GM23248 (cell line): ENCODE results near the gene DENND5A. TPM values are rescaled to one million over a fixed set of nuclear protein-coding genes. Genes with fewer than 3 reads are reported as not detected.

Experiments
- DNase-seq: peaks from one replicate; pipeline ENCODE4 v3.0.0-alpha.2; 2015
- H2AFZ ChIP-seq: fragments of 200-600 bp; sonication (generic); 2 replicates; pipeline ENCODE4 v1.6.1; 2016; ENCODE audit warnings: antibody characterized with exemption
- H3F3A ChIP-seq: fragments of 200-600 bp; sonication (generic); 2 replicates; pipeline ENCODE4 v1.6.1; 2016; ENCODE audit warnings: mild to moderate bottlenecking, antibody characterized with exemption, mixed run types; ENCODE audit not compliant: insufficient read depth
- H3K27ac ChIP-seq: fragments of 200-600 bp; sonication (generic); 2 replicates; pipeline ENCODE4 v1.5.1; 2016; ENCODE audit warnings: mild to moderate bottlenecking
- H3K27me3 ChIP-seq: fragments of 200-600 bp; sonication (generic); replicated peaks from 2 replicates; pipeline ENCODE4 v1.6.1; 2016; ENCODE audit warnings: mild to moderate bottlenecking; ENCODE audit not compliant: insufficient read depth
- H3K36me3 ChIP-seq: fragments of 200-600 bp; sonication (generic); 2 replicates; pipeline ENCODE4 v1.6.1; 2016; ENCODE audit warnings: low read depth, mild to moderate bottlenecking
- H3K4me1 ChIP-seq: fragments of 200-600 bp; sonication (generic); 2 replicates; pipeline ENCODE4 v1.6.1; 2016; ENCODE audit warnings: mild to moderate bottlenecking; ENCODE audit not compliant: insufficient read depth
- H3K4me2 ChIP-seq: fragments of 200-600 bp; sonication (generic); one replicate; pipeline ENCODE4 v1.6.1; 2016; ENCODE audit warnings: mild to moderate bottlenecking; ENCODE audit not compliant: unreplicated experiment
- H3K4me3 ChIP-seq: fragments of 200-600 bp; sonication (generic); 2 replicates; pipeline ENCODE4 v1.5.1; 2016; ENCODE audit warnings: mild to moderate bottlenecking
- H3K79me2 ChIP-seq: fragments of 200-600 bp; sonication (generic); 2 replicates; pipeline ENCODE4 v1.6.1; 2016; ENCODE audit warnings: mild to moderate bottlenecking; ENCODE audit not compliant: insufficient read depth
- H3K9ac ChIP-seq: fragments of 200-600 bp; sonication (generic); 2 replicates; pipeline ENCODE4 v1.6.1; 2016; ENCODE audit warnings: mild to moderate bottlenecking
- H3K9me2 ChIP-seq: fragments of 200-600 bp; sonication (generic); 2 replicates; pipeline ENCODE4 v1.6.1; 2016; ENCODE audit warnings: mixed run types, mild to moderate bottlenecking, moderate library complexity; ENCODE audit not compliant: insufficient read depth
- H3K9me3 ChIP-seq: fragments of 200-600 bp; sonication (generic); one replicate; pipeline ENCODE4 v1.6.1; 2017; ENCODE audit warnings: low read depth
- H4K20me1 ChIP-seq: fragments of 200-600 bp; sonication (generic); 2 replicates; pipeline ENCODE4 v1.6.0; 2016; ENCODE audit not compliant: insufficient read depth
- EZH2 ChIP-seq: fragments of 200-600 bp; sonication (generic); IDR thresholded peaks from 2 replicates; pipeline ENCODE4 v1.6.1; 2018; ENCODE audit warnings: antibody characterized with exemption, mild to moderate bottlenecking; ENCODE audit not compliant: insufficient read depth, poor library complexity, severe bottlenecking
- EZH2phosphoT487 ChIP-seq: fragments of 200-600 bp; sonication (generic); IDR thresholded peaks from 2 replicates; pipeline ENCODE4 v1.6.1; 2018; ENCODE audit warnings: antibody characterized with exemption, moderate library complexity, mild to moderate bottlenecking, low read depth; ENCODE audit not compliant: insufficient read depth
- WGBS, 2 experiments: methylation state at CpG; one replicate each; pipeline ENCODE4 v1.1.6; 2015 to 2017; ENCODE audit warnings: low lambda C conversion rate in 2 of 2, low coverage in 1 of 2; ENCODE audit errors: missing lambda C conversion rate in 2 of 2; 5-methylcytosine and 5-hydroxymethylcytosine counted together
- in situ Hi-C: fragments of 300-500 bp; cut with MboI; formaldehyde crosslinking; loops from 2 replicates; pipeline ENCODE4 v1.15.0; 2020
- polyA plus RNA-seq: library from polyadenylated mRNA; unstranded; fragments of >200 nt; fragmentation: Nextera tagmentation; extraction: Ambion mirVana; gene quantifications from 2 replicates; pipeline ENCODE4 v1.2.1, GENCODE V29; 2016
- total RNA-seq: library from RNA; depleted of rRNA; stranded (reverse); fragments of >200 nt; shearing (Covaris generic); gene quantifications from 2 replicates; pipeline ENCODE4 v1.2.3, GENCODE V29; 2014

Gene DENND5A
- total and polyA plus RNA-seq, 2 experiments from 2014 or later, result 28.4 to 127 TPM

- no peak for DNase-seq
- H3K4me3 ChIP-seq, result no peak overlapping the region
- H3K9me2 ChIP-seq, result no peaks in the 10 kb centered on the region
- 83% methylated on average over 3 of the region's 3 CpGs for WGBS, 2 experiments
- H2AFZ ChIP-seq, result no peak overlapping the region
- H4K20me1 ChIP-seq, result peaks cover 14% of the 10 kb centered on the region; the same call in 1 of the 2 replicates
- peaks cover 100% of the 10 kb centered on the region for H3K79me2 ChIP-seq
- H3K4me2 ChIP-seq, result no peak overlapping the region
- no peaks in the 10 kb centered on the region for H3K27me3 ChIP-seq
- no peak overlapping the region for H3K9ac ChIP-seq
- TF ChIP-seq EZH2phosphoT487 (no peak), EZH2 (no peak)
- in situ Hi-C loops, result no loop called here
- peaks cover 10% of the 10 kb centered on the region for H3K4me1 ChIP-seq
- peaks cover 12% of the 10 kb centered on the region; the same call in 1 of the 2 replicates for H3F3A ChIP-seq
- no peak overlapping the region for H3K27ac ChIP-seq
- 0 out of 2 replicates have a peak, but pooled peaks cover 5% of the 10 kb centered on the region for H3K36me3 ChIP-seq
- H3K9me3 ChIP-seq, result no peaks in the 10 kb centered on the region
Measured at GRCh38 chr11:9254416-9254815, 10.7 kb downstream of the DENND5A start.

DNA sequence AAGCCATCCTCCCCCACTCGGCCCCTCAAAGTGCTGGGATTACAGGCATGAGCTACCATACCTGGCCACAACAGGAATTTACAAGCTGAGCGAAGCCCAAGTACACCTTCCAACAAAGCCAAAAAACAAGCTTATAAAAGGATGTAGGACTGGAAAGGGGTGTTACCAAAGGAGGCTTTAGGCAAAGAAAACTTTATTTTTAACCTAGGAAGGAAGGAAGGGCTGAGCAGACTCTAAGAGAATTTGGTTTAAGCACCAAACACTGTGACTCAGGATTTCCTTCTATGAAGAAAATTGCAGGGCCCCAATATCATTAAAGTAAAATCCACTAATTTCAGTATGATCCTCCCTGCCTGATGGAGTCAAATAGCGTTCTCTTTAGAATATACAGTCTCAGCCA lies 12.1 kb downstream of the DENND5A start:
- H2AFZ ChIP-seq, result no peak overlapping the region
- in situ Hi-C loops, result no loop called here
- H3K4me3 ChIP-seq, result no peak overlapping the region
- 42 to 45% methylated on average over 3 of the region's 3 CpGs for WGBS, 2 experiments
- no peaks in the 10 kb centered on the region for H3K27me3 ChIP-seq
- H3K27ac ChIP-seq, result peak overlapping the region; percentile 30; the same call in 1 of the 2 replicates
- H3K36me3 ChIP-seq, result 0 out of 2 replicates have a peak, but pooled peaks cover 5% of the 10 kb centered on the region
- H4K20me1 ChIP-seq, result peaks cover 6% of the 10 kb centered on the region; the same call in 1 of the 2 replicates
- H3K4me1 ChIP-seq, result peaks cover 10% of the 10 kb centered on the region
- H3K9me2 ChIP-seq, result no peaks in the 10 kb centered on the region
- TF ChIP-seq EZH2 (no peak), EZH2phosphoT487 (no peak)
- peak overlapping the region; percentile 3 for H3K4me2 ChIP-seq
- no peaks in the 10 kb centered on the region for H3K9me3 ChIP-seq
- H3K9ac ChIP-seq, result no peak overlapping the region
- H3F3A ChIP-seq, result peaks cover 12% of the 10 kb centered on the region; the same call in 1 of the 2 replicates
- H3K79me2 ChIP-seq, result peaks cover 100% of the 10 kb centered on the region
- peak; percentile 60 for DNase-seq

DNA sequence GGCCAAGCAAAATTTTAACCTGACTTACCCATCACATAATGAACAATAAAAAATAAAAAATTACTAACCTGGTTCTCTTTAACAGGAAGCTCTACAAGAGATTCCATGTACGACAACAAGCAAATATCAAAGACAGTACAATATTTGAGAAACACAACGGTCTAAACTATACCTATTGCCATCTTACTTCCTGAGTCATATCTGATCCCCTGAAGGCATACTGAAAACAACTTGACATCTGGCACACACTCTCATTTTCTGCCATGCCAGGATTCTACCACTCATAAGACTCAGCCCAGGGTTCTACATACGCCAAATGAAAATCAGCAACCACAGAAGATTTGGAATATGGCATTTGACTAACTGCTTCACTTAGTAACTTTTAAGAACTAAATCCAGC lies 13.8 kb downstream of the DENND5A start:
- in situ Hi-C loops, result no loop called here
- 97 to 98% methylated on average over 3 of the region's 3 CpGs for WGBS, 2 experiments
- Histone ChIP-seq H3K9me3 (no peaks in the 10 kb centered on the region), H3K4me2 (no peak overlapping the region), H2AFZ (no peak overlapping the region), H3K9me2 (no peaks in the 10 kb centered on the region), H3K9ac (no peak overlapping the region), H3F3A (peaks cover 8% of the 10 kb centered on the region; the same call in 1 of the 2 replicates), H3K4me3 (no peak overlapping the region), H3K27ac (no peak overlapping the region), H3K27me3 (no peaks in the 10 kb centered on the region), H3K4me1 (peaks cover 10% of the 10 kb centered on the region), H3K79me2 (peaks cover 100% of the 10 kb centered on the region), H4K20me1 (peaks cover 14% of the 10 kb centered on the region; the same call in 1 of the 2 replicates), H3K36me3 (0 out of 2 replicates have a peak, but pooled peaks cover 5% of the 10 kb centered on the region)
- TF ChIP-seq EZH2phosphoT487 (no peak), EZH2 (no peak)
- DNase-seq, result no peak

GRCh38 chr11:9250139-9250582 lies 15.0 kb downstream of the DENND5A start:
- 0 out of 2 replicates have a peak, but pooled peaks cover 6% of the 10 kb centered on the region for H3F3A ChIP-seq
- peaks cover 18% of the 10 kb centered on the region; the same call in 1 of the 2 replicates for H4K20me1 ChIP-seq
- H3K9me3 ChIP-seq, result no peaks in the 10 kb centered on the region
- TF ChIP-seq EZH2phosphoT487 (no peak), EZH2 (no peak)
- no peak overlapping the region for H3K9ac ChIP-seq
- in situ Hi-C loops, result no loop called here
- 70 to 80% methylated on average over 2 of the region's 2 CpGs for WGBS, 2 experiments
- no peak overlapping the region for H3K4me2 ChIP-seq
- H3K27ac ChIP-seq, result no peak overlapping the region
- H3K4me1 ChIP-seq, result peaks cover 10% of the 10 kb centered on the region
- no peak overlapping the region for H2AFZ ChIP-seq
- no peak overlapping the region for H3K4me3 ChIP-seq
- no peaks in the 10 kb centered on the region for H3K27me3 ChIP-seq
- no peak for DNase-seq
- H3K36me3 ChIP-seq, result 0 out of 2 replicates have a peak, but pooled peaks cover 1% of the 10 kb centered on the region
- H3K79me2 ChIP-seq, result peaks cover 100% of the 10 kb centered on the region
- H3K9me2 ChIP-seq, result no peaks in the 10 kb centered on the region
